Urinary bladder (tissue), 4 donors: ENCODE results near the gene TAF4. TPM values are rescaled to one million over a fixed set of nuclear protein-coding genes. Genes with fewer than 3 reads are reported as not detected.

Source experiments
- DNase-seq: peaks from one replicate; pipeline ENCODE4 v3.0.0-alpha.2; 2015; ENCODE audit errors: extremely low spot score
- H3K27ac ChIP-seq: one replicate; pipeline ENCODE4 v1.5.1; 2013; ENCODE audit warnings: low read depth, mild to moderate bottlenecking, moderate library complexity
- H3K36me3 ChIP-seq: one replicate; pipeline ENCODE4 v1.6.1; 2013; ENCODE audit warnings: mild to moderate bottlenecking, moderate library complexity; ENCODE audit not compliant: insufficient read depth
- H3K4me1 ChIP-seq: one replicate; pipeline ENCODE4 v1.6.1; 2013; ENCODE audit warnings: mild to moderate bottlenecking, moderate library complexity; ENCODE audit not compliant: insufficient read depth
- H3K4me3 ChIP-seq: one replicate; pipeline ENCODE4 v1.5.1; 2013; ENCODE audit warnings: low read depth, low read length
- WGBS: extraction: QIAGEN DNeasy Blood & Tissue Kit; methylation state at CpG from one replicate; pipeline ENCODE4 v1.1.7; 2013; 5-methylcytosine and 5-hydroxymethylcytosine counted together
- polyA plus RNA-seq: library from polyadenylated mRNA; stranded (reverse); fragments of 200-250 nt; gene quantifications from one replicate; pipeline ENCODE4 v1.2.3, GENCODE V29; 2013
- total RNA-seq: library from RNA; depleted of rRNA; stranded (reverse); fragments of >200 nt; gene quantifications from one replicate; pipeline ENCODE4 v1.2.3, GENCODE V29; 2014
- donor health status: healthy with polysubstance abuse.
- donor health status: healthy.

TAF4 gene
- total and polyA plus RNA-seq, 2 donors = 8.9 to 9.9 TPM

DNA sequence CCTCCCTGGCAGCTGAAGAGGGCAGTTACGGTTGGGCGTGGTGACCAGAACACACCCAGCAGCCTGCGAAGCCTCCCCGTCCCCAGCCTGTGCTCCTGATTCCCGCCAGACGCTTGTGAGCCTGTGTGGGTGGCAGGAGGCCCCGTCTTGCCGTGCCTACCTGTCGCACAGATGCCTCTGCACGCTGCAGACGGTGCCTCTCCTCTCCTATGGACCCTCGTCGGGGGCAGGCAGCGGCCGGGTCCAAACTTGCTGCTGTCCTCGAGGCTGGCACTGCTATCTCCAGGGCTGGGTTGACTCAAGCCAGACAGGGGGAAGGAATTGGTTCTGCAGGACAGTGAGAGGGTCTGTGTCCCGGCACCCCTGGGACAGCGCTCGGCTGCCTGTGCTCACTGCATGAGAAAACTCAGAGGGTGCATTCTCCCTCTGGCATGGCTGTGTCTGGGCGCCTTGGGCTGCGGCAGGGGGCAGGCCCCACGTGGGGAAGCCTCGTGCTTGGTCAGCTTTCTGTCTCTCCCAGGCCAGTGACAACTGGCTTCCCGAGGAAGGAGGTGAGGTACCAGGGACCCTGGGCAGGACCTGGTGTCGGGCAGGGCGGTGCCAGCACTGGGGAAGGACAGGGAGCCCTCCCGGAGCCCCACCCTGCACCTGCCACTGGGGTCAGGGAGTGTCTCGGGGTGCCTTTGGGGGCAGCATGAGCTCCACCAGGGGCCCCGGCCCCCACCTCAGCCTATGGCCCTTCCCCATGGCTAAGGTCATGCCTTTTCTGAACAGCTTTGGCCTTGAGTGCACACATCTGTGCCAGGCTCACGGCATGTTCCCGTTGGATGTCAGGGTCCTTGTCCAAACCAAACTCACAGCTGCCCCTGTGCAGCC is 127.5 kb downstream of the TAF4 start:
- Histone ChIP-seq H3K4me1 (no peaks in the 10 kb centered on the region), H3K27ac (no peak overlapping the region), H3K4me3 (no peak overlapping the region), H3K36me3 (no peaks in the 10 kb centered on the region)
- WGBS = 76% methylated on average over 31 of the region's 31 CpGs
- DNase-seq = no peak

DNA sequence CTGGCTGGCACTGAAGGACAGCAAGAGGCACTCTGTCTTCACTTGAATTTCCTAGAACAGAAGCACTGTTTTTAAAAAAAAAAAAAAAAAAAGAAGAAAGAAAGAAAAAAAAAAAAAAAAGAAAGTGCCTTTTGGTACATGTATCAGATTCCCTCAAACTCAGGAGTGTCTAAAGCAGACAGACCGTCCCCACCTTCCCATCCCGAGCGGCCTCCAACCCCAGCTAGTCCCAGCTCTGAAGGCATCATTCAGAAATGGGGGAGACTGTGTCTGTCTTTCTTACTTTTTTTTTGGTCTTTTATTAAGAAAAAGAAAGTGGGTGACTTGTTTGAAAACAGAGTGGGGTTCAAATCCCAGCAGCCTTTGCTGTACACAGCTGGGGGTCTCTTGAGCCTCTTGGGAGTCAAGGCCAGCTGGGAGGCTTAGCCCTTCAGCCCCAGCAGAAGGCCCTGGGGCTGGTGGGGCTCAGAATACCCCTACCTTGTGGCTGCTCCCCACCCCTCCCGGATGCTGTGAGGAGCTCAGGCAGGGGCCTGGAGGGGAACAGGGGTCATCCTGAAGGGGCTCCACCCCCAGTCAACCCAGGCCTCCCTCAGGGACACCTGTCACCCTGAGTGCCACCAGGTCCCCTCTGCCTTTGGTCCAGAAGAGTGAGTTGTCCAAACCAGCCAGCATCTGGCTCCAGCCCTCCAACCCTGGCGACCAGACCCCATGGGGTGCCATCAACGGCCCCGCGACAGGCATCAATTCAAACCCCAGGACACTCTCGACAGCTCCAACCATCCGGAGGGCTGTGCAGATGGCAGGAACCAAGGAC is 128.3 kb downstream of the TAF4 start:
- no peak overlapping the region for H3K4me3 ChIP-seq

GRCh38 chr20:61936701-61937131 is 129.0 kb downstream of the TAF4 start:
- no peak for DNase-seq
- H3K27ac ChIP-seq = no peak overlapping the region
- no peaks in the 10 kb centered on the region for H3K4me1 ChIP-seq
- no peaks in the 10 kb centered on the region for H3K36me3 ChIP-seq
- 83% methylated on average over 29 of the region's 29 CpGs for WGBS
- H3K4me3 ChIP-seq = no peak overlapping the region

More for the DNA sequence above, 128.3 kb downstream of the TAF4 start:
- no peaks in the 10 kb centered on the region for H3K36me3 ChIP-seq
- no peaks in the 10 kb centered on the region for H3K4me1 ChIP-seq
- WGBS = 69% methylated on average over 10 of the region's 10 CpGs
- no peak overlapping the region for H3K27ac ChIP-seq
- no peak for DNase-seq

DNA sequence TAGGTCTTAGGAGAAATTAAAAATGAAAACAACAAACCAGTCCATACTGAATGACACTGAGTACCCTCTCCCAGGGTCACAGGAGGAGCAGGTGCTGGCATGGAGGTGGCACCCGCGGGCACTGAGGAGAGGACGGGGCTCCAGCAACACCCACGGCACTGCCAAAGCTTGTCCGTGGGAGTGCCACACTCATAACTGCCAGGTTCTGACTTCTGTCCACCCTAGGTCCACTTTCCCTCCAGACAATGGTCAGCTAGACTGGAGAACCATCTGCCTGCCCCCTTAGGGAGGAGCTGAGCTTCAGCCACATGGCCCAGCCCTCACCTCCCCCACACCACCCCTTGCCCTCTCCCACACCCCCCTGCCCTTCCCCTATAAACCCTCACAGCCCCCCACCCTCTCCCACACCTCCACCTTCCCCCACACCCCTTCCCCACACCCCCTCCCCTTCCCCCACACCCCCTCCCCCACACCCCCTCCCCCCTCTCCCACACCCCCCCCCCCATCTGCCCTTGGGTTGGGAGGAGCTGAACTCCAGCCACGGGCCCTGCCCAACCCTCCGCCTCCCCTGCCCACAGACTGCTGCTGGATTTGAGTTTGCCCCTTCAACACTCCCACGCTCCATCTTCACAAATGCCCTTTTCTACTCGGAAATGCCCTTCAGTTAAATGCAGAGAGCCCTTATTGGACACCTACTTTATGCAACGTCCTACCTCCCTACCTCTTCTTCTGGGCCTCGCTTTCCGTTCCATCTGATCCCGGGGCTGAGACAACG is 129.6 kb downstream of the TAF4 start:
- Histone ChIP-seq H3K4me1 (no peaks in the 10 kb centered on the region), H3K4me3 (no peak overlapping the region), H3K27ac (no peak overlapping the region), H3K36me3 (no peaks in the 10 kb centered on the region)
- no peak for DNase-seq
- WGBS = 77% methylated on average over 14 of the region's 14 CpGs

- DNase-seq = no peak
- H3K36me3 ChIP-seq = no peaks in the 10 kb centered on the region
- no peaks in the 10 kb centered on the region for H3K4me1 ChIP-seq
- H3K27ac ChIP-seq = no peak overlapping the region
- H3K4me3 ChIP-seq = no peak overlapping the region
- 52% methylated on average over 24 of the region's 24 CpGs for WGBS
These were observed 130.8 kb downstream of the TAF4 start for GRCh38 chr20:61934716-61935530.

DNA sequence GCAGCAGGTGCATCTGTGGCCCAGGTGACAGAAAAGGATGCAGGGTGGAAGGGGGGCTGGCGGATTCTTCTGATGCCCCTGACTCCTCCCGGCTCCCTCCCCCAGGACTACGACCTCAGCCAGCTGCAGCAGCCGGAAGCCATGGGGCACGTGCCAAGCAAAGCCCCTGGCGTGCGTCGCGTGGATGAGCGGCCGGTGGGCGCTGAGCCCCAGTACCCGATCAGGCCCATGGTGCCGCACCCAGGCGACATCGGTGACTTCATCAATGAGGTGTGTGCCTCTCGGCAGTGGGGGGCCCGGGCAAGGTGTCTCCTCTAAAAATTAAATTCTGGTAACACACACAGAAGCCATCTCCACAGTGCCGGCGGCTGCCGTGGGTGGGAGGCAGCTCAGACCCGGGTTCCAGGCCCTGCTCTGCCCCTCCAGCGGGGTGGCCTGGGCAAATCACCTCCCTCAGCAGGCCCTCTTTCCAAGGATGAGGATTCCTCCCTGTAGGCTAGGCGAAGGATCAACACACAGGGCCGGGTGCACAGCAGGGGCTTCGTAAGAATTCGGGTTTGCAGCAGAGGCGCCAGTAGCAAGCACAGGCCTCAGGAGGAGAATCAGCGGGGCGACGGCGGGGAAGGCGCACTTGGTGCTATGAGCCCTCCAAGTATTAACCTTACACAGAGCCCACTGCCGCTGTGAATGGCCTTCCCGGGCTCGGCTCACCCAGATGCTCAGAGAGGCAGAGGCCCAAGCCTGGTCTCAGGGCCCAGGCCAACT is 131.5 kb downstream of the TAF4 start:
- no peak for DNase-seq
- Histone ChIP-seq H3K4me1 (no peaks in the 10 kb centered on the region), H3K4me3 (no peak overlapping the region), H3K27ac (no peak overlapping the region), H3K36me3 (no peaks in the 10 kb centered on the region)
- 74% methylated on average over 36 of the region's 36 CpGs for WGBS

GRCh38 chr20:61933481-61933950 is 132.2 kb downstream of the TAF4 start:
- H3K4me1 ChIP-seq = no peaks in the 10 kb centered on the region
- WGBS = 49% methylated on average over 17 of the region's 17 CpGs
- no peak overlapping the region for H3K27ac ChIP-seq
- no peak overlapping the region for H3K4me3 ChIP-seq
- DNase-seq = no peak
- H3K36me3 ChIP-seq = no peaks in the 10 kb centered on the region

- H3K4me1 ChIP-seq = no peaks in the 10 kb centered on the region
- DNase-seq = no peak
- 89% methylated on average over 38 of the region's 38 CpGs for WGBS
- H3K4me3 ChIP-seq = no peak overlapping the region
- no peak overlapping the region for H3K27ac ChIP-seq
- no peaks in the 10 kb centered on the region for H3K36me3 ChIP-seq
These were observed 132.8 kb downstream of the TAF4 start for GRCh38 chr20:61932711-61933480.

DNA sequence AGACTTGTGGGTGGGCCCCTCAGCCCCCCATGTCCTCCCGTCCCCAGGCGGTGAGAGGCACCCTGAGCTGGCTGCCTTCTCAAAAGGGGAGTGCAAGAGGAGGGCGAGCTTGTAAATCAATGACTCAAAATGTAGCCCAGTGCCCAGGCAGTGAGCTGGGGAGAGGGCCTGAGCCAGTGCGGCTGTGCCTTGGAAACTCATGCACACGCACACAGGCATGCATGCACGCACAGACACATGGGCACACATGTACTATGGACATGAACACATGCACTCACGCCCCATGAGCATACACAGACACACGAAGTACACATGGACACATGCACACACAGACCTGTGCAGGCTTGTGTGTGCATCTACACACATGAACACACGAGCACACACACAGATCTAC is 133.5 kb downstream of the TAF4 start:
- H3K4me1 ChIP-seq = no peaks in the 10 kb centered on the region
- no peaks in the 10 kb centered on the region for H3K36me3 ChIP-seq
- DNase-seq = no peak
- WGBS = 78% methylated on average over 9 of the region's 9 CpGs
- no peak overlapping the region for H3K4me3 ChIP-seq
- no peak overlapping the region for H3K27ac ChIP-seq

- Histone ChIP-seq H3K36me3 (no peaks in the 10 kb centered on the region), H3K27ac (no peak overlapping the region), H3K4me1 (no peaks in the 10 kb centered on the region), H3K4me3 (no peak overlapping the region)
- DNase-seq = no peak
- WGBS = 83% methylated on average over 14 of the region's 14 CpGs
These were observed 134.0 kb downstream of the TAF4 start for GRCh38 chr20:61931476-61932198.

DNA sequence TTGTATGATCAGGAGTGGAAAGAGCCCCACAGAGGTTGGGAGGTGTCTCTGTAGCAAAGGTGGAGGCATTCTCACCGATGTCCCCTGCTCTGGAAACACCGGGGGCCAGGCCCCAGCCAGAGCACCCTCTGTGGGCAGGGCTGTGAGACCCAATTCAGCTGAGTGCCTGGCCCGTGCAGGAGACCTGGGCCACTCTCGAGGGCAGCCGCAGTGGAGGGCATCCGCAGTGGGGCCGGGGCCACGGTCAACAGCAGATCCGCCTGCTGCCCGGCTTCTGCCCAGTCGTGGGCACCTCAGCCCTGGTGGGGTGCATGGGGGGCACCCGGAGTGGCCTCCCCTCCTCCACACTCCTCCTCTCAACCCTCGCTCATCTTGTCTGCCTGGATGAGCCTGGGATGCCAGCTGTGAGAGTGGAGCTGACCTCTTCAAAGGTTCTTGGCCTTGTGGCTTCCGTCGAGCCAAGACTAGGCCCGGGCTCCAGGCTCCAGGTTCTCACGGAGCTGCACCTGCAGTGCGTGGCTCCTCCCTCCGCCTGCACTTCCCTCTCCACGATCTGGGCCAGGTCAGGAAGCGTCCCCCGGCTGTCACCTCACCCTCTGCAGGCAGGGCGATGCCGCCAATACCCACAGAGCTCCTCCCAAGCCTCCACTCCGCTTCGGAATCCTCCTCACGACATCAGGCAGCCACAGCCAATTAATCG is 134.8 kb downstream of the TAF4 start:
- H3K27ac ChIP-seq = no peak overlapping the region
- WGBS = 79% methylated on average over 28 of the region's 28 CpGs
- no peaks in the 10 kb centered on the region for H3K36me3 ChIP-seq
- no peaks in the 10 kb centered on the region for H3K4me1 ChIP-seq
- no peak for DNase-seq
- no peak overlapping the region for H3K4me3 ChIP-seq
